WTC11 (cell line): ENCODE results near the gene RPS6KA2. TPM values are rescaled to one million over a fixed set of nuclear protein-coding genes. Genes with fewer than 3 reads are reported as not detected.

ENCODE experiments used
- ATAC-seq: fragments of 200-7000 bp; cut with Tn5 transposase; 2 replicates; pipeline ENCODE4 v1.10.0; 2021; ENCODE audit warnings: mild to moderate bottlenecking, moderate library complexity
- CTCF ChIA-PET: fragments of 300-600 bp; sonication (Branson Sonifier 250); formaldehyde crosslinking; loops from one replicate; lab custom pipeline; 2021; ENCODE audit warnings: antibody characterized with exemption; lab: Charles Lee
- POLR2A ChIA-PET: fragments of 350-600 bp; sonication (Branson Sonifier 250); formaldehyde crosslinking; loops from one replicate; lab custom pipeline; 2021; ENCODE audit warnings: antibody characterized with exemption; lab: Charles Lee
- DNase-seq: peaks from one replicate; pipeline ENCODE4 v3.0.0; 2021; ENCODE audit warnings: low spot score
- H3K27ac Mint-ChIP-seq: 2 replicates; pipeline ENCODE4 v1.8.0; 2021; ENCODE audit warnings: mixed read lengths
- H3K27me3 Mint-ChIP-seq: 2 replicates; pipeline ENCODE4 v1.8.0; 2021; ENCODE audit warnings: low read depth, mild to moderate bottlenecking, moderate library complexity, mixed read lengths
- H3K36me3 Mint-ChIP-seq: 2 replicates; pipeline ENCODE4 v1.8.0; 2021; ENCODE audit warnings: mixed read lengths
- H3K4me1 Mint-ChIP-seq: 2 replicates; pipeline ENCODE4 v1.8.0; 2022; ENCODE audit warnings: mixed read lengths
- H3K4me3 Mint-ChIP-seq: 2 replicates; pipeline ENCODE4 v1.8.0; 2021; ENCODE audit warnings: mild to moderate bottlenecking, moderate library complexity, mixed read lengths
- H3K9me3 Mint-ChIP-seq: 2 replicates; pipeline ENCODE4 v1.8.0; 2021; ENCODE audit warnings: mixed read lengths
- AFF4 ChIP-seq: sonication (generic); formaldehyde crosslinking; IDR thresholded peaks from 2 replicates; pipeline ENCODE4 v1.8.1; 2023; ENCODE audit warnings: mild to moderate bottlenecking, missing genetic modification reagents, borderline replicate concordance
- AR ChIP-seq: fragments of 250-450 bp; sonication (Bioruptor Pico); IDR thresholded peaks from 2 replicates; pipeline ENCODE4 v1.9.0; 2021; ENCODE audit warnings: mild to moderate bottlenecking
- ATF1 ChIP-seq: sonication (generic); formaldehyde crosslinking; IDR thresholded peaks from 2 replicates; pipeline ENCODE4 v1.8.1; 2023; ENCODE audit warnings: mild to moderate bottlenecking, moderate library complexity, missing genetic modification reagents
- ERG ChIP-seq: fragments of 250-450 bp; sonication (Bioruptor Pico); IDR thresholded peaks from 2 replicates; pipeline ENCODE4 v1.8.0; 2021; ENCODE audit warnings: mild to moderate bottlenecking
- ETV6 ChIP-seq: sonication (generic); formaldehyde crosslinking; IDR thresholded peaks from 2 replicates; pipeline ENCODE4 v1.8.1; 2022; ENCODE audit warnings: mild to moderate bottlenecking, missing genetic modification reagents
- IRF1 ChIP-seq: sonication (generic); formaldehyde crosslinking; IDR thresholded peaks from 2 replicates; pipeline ENCODE4 v1.8.0; 2023; ENCODE audit warnings: missing genetic modification reagents
- MLX ChIP-seq: sonication (generic); formaldehyde crosslinking; IDR thresholded peaks from 2 replicates; pipeline ENCODE4 v1.8.1; 2023; ENCODE audit warnings: mild to moderate bottlenecking, missing genetic modification reagents, moderate library complexity
- NFE2L1 ChIP-seq: sonication (generic); formaldehyde crosslinking; IDR thresholded peaks from 2 replicates; pipeline ENCODE4 v1.8.1; 2023; ENCODE audit warnings: missing genetic modification reagents
- PREB ChIP-seq: sonication (generic); formaldehyde crosslinking; IDR thresholded peaks from 2 replicates; pipeline ENCODE4 v1.8.1; 2022; ENCODE audit warnings: mild to moderate bottlenecking, missing genetic modification reagents, moderate library complexity, borderline replicate concordance
- PRRX2 ChIP-seq: fragments of 250-450 bp; sonication (Bioruptor Pico); IDR thresholded peaks from 2 replicates; pipeline ENCODE4 v1.8.0; 2021; ENCODE audit warnings: mild to moderate bottlenecking
- TEAD1 ChIP-seq: sonication (generic); formaldehyde crosslinking; IDR thresholded peaks from 2 replicates; pipeline ENCODE4 v1.8.0; 2022; ENCODE audit warnings: mild to moderate bottlenecking, missing genetic modification reagents
- ZBTB21 ChIP-seq: sonication (generic); formaldehyde crosslinking; IDR thresholded peaks from 2 replicates; pipeline ENCODE4 v1.8.1; 2023; ENCODE audit warnings: mild to moderate bottlenecking, missing genetic modification reagents, borderline replicate concordance
- ZMAT4 ChIP-seq: fragments of 250-450 bp; sonication (Bioruptor Pico); IDR thresholded peaks from 2 replicates; pipeline ENCODE4 v1.9.0; 2021; ENCODE audit warnings: mild to moderate bottlenecking
- ZNF281 ChIP-seq: sonication (generic); formaldehyde crosslinking; IDR thresholded peaks from 2 replicates; pipeline ENCODE4 v1.8.0; 2023; ENCODE audit warnings: mild to moderate bottlenecking, missing genetic modification reagents
- ZNF396 ChIP-seq: fragments of 250-450 bp; sonication (Bioruptor Pico); IDR thresholded peaks from 2 replicates; pipeline ENCODE4 v1.8.0; 2021; ENCODE audit warnings: mild to moderate bottlenecking, moderate library complexity, borderline replicate concordance
- ZNF425 ChIP-seq: fragments of 250-450 bp; sonication (Bioruptor Pico); conservative IDR thresholded peaks from 2 replicates; pipeline ENCODE4 v1.9.0; 2021; ENCODE audit warnings: mild to moderate bottlenecking
- ZSCAN18 ChIP-seq: fragments of 250-450 bp; sonication (Bioruptor Pico); IDR thresholded peaks from 2 replicates; pipeline ENCODE4 v2.1.2; 2022; ENCODE audit warnings: mild to moderate bottlenecking, moderate library complexity
- total RNA-seq: library from RNA; stranded (reverse); gene quantifications from 3 replicates; pipeline ENCODE4 v1.2.3, GENCODE V29; 2021

Gene RPS6KA2
- total RNA-seq, 1 experiment from 2014 or later: 24.2 TPM

- DNase-seq (no peak), ATAC-seq (no peak)
- TF ChIP-seq ETV6 (no peak), TEAD1 (CRISPR knock-in tag) (no peak), IRF1 (CRISPR knock-in tag) (no peak), AFF4 (no peak), ERG (CRISPR knock-in tag) (no peak), PREB (no peak), ZBTB21 (no peak), ZNF396 (CRISPR knock-in tag) (no peak), ZMAT4 (no peak), MLX (no peak), NFE2L1 (CRISPR knock-in tag) (no peak)
- POLR2A ChIA-PET: interaction anchor here (1.2 to 1.5 kb wide), 2 partner anchors 12 kb away, joined by 3 to 9 read pairs; partner anchors contain the start of gene RPS6KA2
- peaks cover 15% of the 10 kb centered on the region for H3K4me1 Mint-ChIP-seq
- CTCF ChIA-PET: interaction anchor here (1.4 kb wide), 1 partner anchor 13 kb away, joined by 5 read pairs; the partner anchor contains the start of gene RPS6KA2
- H3K27ac Mint-ChIP-seq: no peak overlapping the region
- no peak overlapping the region for H3K4me3 Mint-ChIP-seq
- H3K36me3 Mint-ChIP-seq: no peaks in the 10 kb centered on the region
- H3K9me3 Mint-ChIP-seq: peaks cover 5% of the 10 kb centered on the region; the same call in 1 of the 2 replicates
- peaks cover 5% of the 10 kb centered on the region; the same call in 1 of the 2 replicates for H3K27me3 Mint-ChIP-seq
Measured at GRCh38 chr6:166639921-166640320, 12.9 kb upstream of the RPS6KA2 start.

- CTCF ChIA-PET: no interaction called here
- ATAC-seq (no peak), DNase-seq (no peak)
- peaks cover 20% of the 10 kb centered on the region for H3K4me1 Mint-ChIP-seq
- POLR2A ChIA-PET: no interaction called here
- no peaks in the 10 kb centered on the region for H3K36me3 Mint-ChIP-seq
- H3K4me3 Mint-ChIP-seq: no peak overlapping the region
- H3K27me3 Mint-ChIP-seq: peaks cover 5% of the 10 kb centered on the region; the same call in 1 of the 2 replicates
- peaks cover under 1% of the 10 kb centered on the region; the same call in 1 of the 2 replicates for H3K9me3 Mint-ChIP-seq
- no peak overlapping the region for H3K27ac Mint-ChIP-seq
- no peak for TF ChIP-seq AR (CRISPR knock-in tag)
- no peak for TF ChIP-seq ATF1 (CRISPR knock-in tag)
- TF ChIP-seq ZNF281 (CRISPR knock-in tag): no peak
- no peak for TF ChIP-seq ZNF425 (CRISPR knock-in tag)
- TF ChIP-seq ZSCAN18 (CRISPR knock-in tag): no peak
- no peak for TF ChIP-seq PRRX2
Measured at GRCh38 chr6:166638573-166638964, 11.5 kb upstream of the RPS6KA2 start.
